ENCODE measurements around the gene DNAJB6.

Gene DNAJB6

GRCh38 chr7:157336383-157337315 is at the start of gene DNAJB6:
TSS of gene DNAJB6 (plus strand) at chr7:157337004. CDS start at chr7:157358573, 21,569 bp downstream.
- peak; percentile 96 for DNase-seq

- no peak for DNase-seq
These were observed 45.3 kb upstream of the DNAJB6 start for GRCh38 chr7:157291404-157292080.

GRCh38 chr7:157292258-157292657 is 44.5 kb upstream of the DNAJB6 start:
- DNase-seq = no peak

GRCh38 chr7:157292770-157293412 is 43.9 kb upstream of the DNAJB6 start:
- no peak for DNase-seq

- no peak for DNase-seq
These were observed 43.4 kb upstream of the DNAJB6 start for GRCh38 chr7:157293413-157293788.

- no peak for DNase-seq
These were observed 42.0 kb upstream of the DNAJB6 start for GRCh38 chr7:157294773-157295172.

GRCh38 chr7:157295338-157295737 is 41.5 kb upstream of the DNAJB6 start:
- DNase-seq = no peak

- DNase-seq = no peak
These were observed 39.6 kb upstream of the DNAJB6 start for GRCh38 chr7:157297185-157297584.

- DNase-seq = no peak
These were observed 37.5 kb upstream of the DNAJB6 start for GRCh38 chr7:157299317-157299612.

- DNase-seq = no peak
These were observed 37.0 kb upstream of the DNAJB6 start for GRCh38 chr7:157299613-157300368.

GRCh38 chr7:157300369-157300825 is 36.4 kb upstream of the DNAJB6 start:
- no peak for DNase-seq

GRCh38 chr7:157301610-157302120 is 35.1 kb upstream of the DNAJB6 start:
- no peak for DNase-seq

GRCh38 chr7:157306846-157307838 is 29.7 kb upstream of the DNAJB6 start:
- no peak for DNase-seq

- DNase-seq = no peak
These were observed 26.7 kb upstream of the DNAJB6 start for GRCh38 chr7:157309988-157310668.

- DNase-seq = no peak
These were observed 26.1 kb upstream of the DNAJB6 start for GRCh38 chr7:157310676-157311185.

GRCh38 chr7:157312941-157313340 is 23.9 kb upstream of the DNAJB6 start:
- DNase-seq = no peak

- no peak for DNase-seq
These were observed 23.2 kb upstream of the DNAJB6 start for GRCh38 chr7:157313645-157314044.

- DNase-seq = no peak
These were observed 18.6 kb upstream of the DNAJB6 start for GRCh38 chr7:157318015-157318706.

- no peak for DNase-seq
These were observed 16.2 kb upstream of the DNAJB6 start for GRCh38 chr7:157320608-157320980.

- no peak for DNase-seq
These were observed 13.4 kb upstream of the DNAJB6 start for GRCh38 chr7:157323401-157323800.
